ENCODE data around the gene FHIT. TPM values are rescaled to one million over a fixed set of nuclear protein-coding genes. Genes with fewer than 3 reads are reported as not detected.

FHIT gene
- polyA plus RNA-seq, 1 experiment = 0.11 TPM

GRCh38 chr3:61117045-61117898, 134.0 kb downstream of the FHIT start:
- DNase-seq (ENCODE audit: low read depth) = no peak
- Histone ChIP-seq H3K27me3 (ENCODE audit: control insufficient read depth, insufficient read depth, low read length) (no peaks in the 10 kb centered on the region), H3K4me3 (ENCODE audit: low read depth, low read length) (no peak overlapping the region), H3K36me3 (ENCODE audit: control insufficient read depth, insufficient read depth, low read length) (no peaks in the 10 kb centered on the region)
- POLR2A ChIA-PET = no interaction called here
- no peak for TF ChIP-seq CTCF (IDR thresholded peaks at IDR 0.05; ENCODE audit: insufficient read depth, low read depth, low read length)
- CTCF ChIA-PET = no interaction called here

GRCh38 chr3:61114316-61114953, 136.8 kb downstream of the FHIT start:
- Histone ChIP-seq H3K27me3 (ENCODE audit: control insufficient read depth, insufficient read depth, low read length) (no peaks in the 10 kb centered on the region), H3K4me3 (ENCODE audit: low read depth, low read length) (no peak overlapping the region), H3K36me3 (ENCODE audit: control insufficient read depth, insufficient read depth, low read length) (no peaks in the 10 kb centered on the region)
- no peak for TF ChIP-seq CTCF (IDR thresholded peaks at IDR 0.05; ENCODE audit: insufficient read depth, low read depth, low read length)
- POLR2A ChIA-PET = no interaction called here
- no peak for DNase-seq (ENCODE audit: low read depth)
- CTCF ChIA-PET = no interaction called here

GRCh38 chr3:61111825-61112224, 139.4 kb downstream of the FHIT start:
- ChIA-PET CTCF (no interaction called here), POLR2A (no interaction called here)
- TF ChIP-seq CTCF (IDR thresholded peaks at IDR 0.05; ENCODE audit: insufficient read depth, low read depth, low read length) = no peak
- Histone ChIP-seq H3K27me3 (ENCODE audit: control insufficient read depth, insufficient read depth, low read length) (no peaks in the 10 kb centered on the region), H3K4me3 (ENCODE audit: low read depth, low read length) (no peak overlapping the region), H3K36me3 (ENCODE audit: control insufficient read depth, insufficient read depth, low read length) (no peaks in the 10 kb centered on the region)
- no peak for DNase-seq (ENCODE audit: low read depth)

- ChIA-PET CTCF (no interaction called here), POLR2A (no interaction called here)
- Histone ChIP-seq H3K27me3 (ENCODE audit: control insufficient read depth, insufficient read depth, low read length) (no peaks in the 10 kb centered on the region), H3K4me3 (ENCODE audit: low read depth, low read length) (no peak overlapping the region), H3K36me3 (ENCODE audit: control insufficient read depth, insufficient read depth, low read length) (no peaks in the 10 kb centered on the region)
- TF ChIP-seq CTCF (IDR thresholded peaks at IDR 0.05; ENCODE audit: insufficient read depth, low read depth, low read length) = no peak
- DNase-seq (ENCODE audit: low read depth) = no peak
These were observed 140.7 kb downstream of the FHIT start for GRCh38 chr3:61110576-61110975.

- no peak for DNase-seq (ENCODE audit: low read depth)
- no peaks in the 10 kb centered on the region for H3K36me3 ChIP-seq (ENCODE audit: control insufficient read depth, insufficient read depth, low read length)
- ChIA-PET POLR2A (no interaction called here), CTCF (no interaction called here)
- no peak for TF ChIP-seq CTCF (IDR thresholded peaks at IDR 0.05; ENCODE audit: insufficient read depth, low read depth, low read length)
- no peaks in the 10 kb centered on the region for H3K27me3 ChIP-seq (ENCODE audit: control insufficient read depth, insufficient read depth, low read length)
- no peak overlapping the region for H3K4me3 ChIP-seq (ENCODE audit: low read depth, low read length)
These were observed 142.8 kb downstream of the FHIT start for GRCh38 chr3:61108247-61109019.

All from BJ (cell line).